ENCODE data around the gene ADGRG1.

DNA sequence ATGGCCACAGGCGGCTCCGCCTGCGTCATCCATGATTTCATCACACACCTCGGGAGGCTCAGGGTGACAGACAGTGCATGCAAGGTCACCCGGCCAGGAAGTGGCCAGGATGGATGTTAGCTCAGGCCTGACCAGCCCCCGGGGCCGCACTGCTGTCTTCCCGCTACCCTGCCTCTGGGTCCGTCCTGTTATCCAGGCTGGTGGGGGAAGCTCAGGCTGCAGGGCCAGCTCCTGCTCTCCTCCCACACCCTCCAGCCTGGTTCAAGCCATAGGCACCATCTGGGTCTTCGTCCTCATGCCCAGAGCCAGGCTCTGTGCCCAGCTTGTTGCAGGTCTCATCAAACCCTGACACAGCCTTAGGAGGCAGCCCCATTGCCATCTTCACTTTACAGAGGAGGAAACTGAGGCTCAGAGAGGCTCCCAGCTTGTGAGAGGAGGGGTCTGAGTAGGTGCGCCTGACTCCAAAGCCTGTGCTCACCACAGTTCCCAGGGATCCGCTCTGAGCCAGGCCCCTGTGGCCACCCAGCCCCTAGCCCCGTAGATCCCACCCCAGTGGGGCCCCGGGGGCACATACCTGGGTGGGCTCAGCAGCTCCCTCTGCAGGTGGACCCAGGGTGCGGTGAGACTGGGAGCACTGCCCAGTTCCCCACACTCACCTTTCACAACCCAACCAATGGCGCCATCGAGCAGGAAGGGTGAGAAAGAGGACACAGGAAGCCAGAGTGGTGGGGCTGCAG, 39.3 kb downstream of the ADGRG1 start:
- TF ChIP-seq, protein P1, sequence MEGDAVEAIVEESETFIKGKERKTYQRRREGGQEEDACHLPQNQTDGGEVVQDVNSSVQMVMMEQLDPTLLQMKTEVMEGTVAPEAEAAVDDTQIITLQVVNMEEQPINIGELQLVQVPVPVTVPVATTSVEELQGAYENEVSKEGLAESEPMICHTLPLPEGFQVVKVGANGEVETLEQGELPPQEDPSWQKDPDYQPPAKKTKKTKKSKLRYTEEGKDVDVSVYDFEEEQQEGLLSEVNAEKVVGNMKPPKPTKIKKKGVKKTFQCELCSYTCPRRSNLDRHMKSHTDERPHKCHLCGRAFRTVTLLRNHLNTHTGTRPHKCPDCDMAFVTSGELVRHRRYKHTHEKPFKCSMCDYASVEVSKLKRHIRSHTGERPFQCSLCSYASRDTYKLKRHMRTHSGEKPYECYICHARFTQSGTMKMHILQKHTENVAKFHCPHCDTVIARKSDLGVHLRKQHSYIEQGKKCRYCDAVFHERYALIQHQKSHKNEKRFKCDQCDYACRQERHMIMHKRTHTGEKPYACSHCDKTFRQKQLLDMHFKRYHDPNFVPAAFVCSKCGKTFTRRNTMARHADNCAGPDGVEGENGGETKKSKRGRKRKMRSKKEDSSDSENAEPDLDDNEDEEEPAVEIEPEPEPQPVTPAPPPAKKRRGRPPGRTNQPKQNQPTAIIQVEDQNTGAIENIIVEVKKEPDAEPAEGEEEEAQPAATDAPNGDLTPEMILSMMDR (IDR thresholded peaks at IDR 0.05), result no peak
- TF ChIP-seq POLR2A (IDR thresholded peaks at IDR 0.05), result no peak
- no peak for TF ChIP-seq EP300 (IDR thresholded peaks at IDR 0.05)
- TF ChIP-seq POLR2AphosphoS5 (IDR thresholded peaks at IDR 0.05), result no peak
